ENCODE measurements around the gene TTC16.

- TF ChIP-seq CTCF (IDR thresholded peaks at IDR 0.05) (no peak), POLR2A (IDR thresholded peaks at IDR 0.05) (no peak)
These were observed 62.6 kb downstream of the TTC16 start, which contains the start of gene SH2D3C for GRCh38 chr9:127778280-127779135.
